Measurements from ENCODE around the gene XG. TPM values are rescaled to one million over a fixed set of nuclear protein-coding genes. Genes with fewer than 3 reads are reported as not detected.

The XG gene
- total RNA-seq, 4 donors from 2014 or later = 7.8 to 22.7 (median 14.2) TPM

- TF ChIP-seq CTCF (IDR thresholded peaks at IDR 0.05; ENCODE audit: low read depth) = no peak
Observed at GRCh38 chrX:2718821-2719220, 33.0 kb upstream of the XG start.

- no peak for TF ChIP-seq CTCF (IDR thresholded peaks at IDR 0.05; ENCODE audit: low read depth)
Observed at GRCh38 chrX:2719774-2720447, 31.9 kb upstream of the XG start.

GRCh38 chrX:2723286-2723879 lies 28.5 kb upstream of the XG start:
- TF ChIP-seq CTCF (IDR thresholded peaks at IDR 0.05; ENCODE audit: low read depth) = no peak

GRCh38 chrX:2732076-2732475 lies 19.8 kb upstream of the XG start:
- no peak for TF ChIP-seq CTCF (IDR thresholded peaks at IDR 0.05; ENCODE audit: low read depth)

GRCh38 chrX:2732649-2733048 lies 19.2 kb upstream of the XG start:
- no peak for TF ChIP-seq CTCF (IDR thresholded peaks at IDR 0.05; ENCODE audit: low read depth)

- no peak for TF ChIP-seq CTCF (IDR thresholded peaks at IDR 0.05; ENCODE audit: low read depth)
Observed at GRCh38 chrX:2733286-2733685, 18.6 kb upstream of the XG start.

- TF ChIP-seq CTCF (IDR thresholded peaks at IDR 0.05; ENCODE audit: low read depth) = no peak
Observed at GRCh38 chrX:2735270-2735669, 16.6 kb upstream of the XG start.
